HCT116 (cell line): ENCODE results near the gene FBXL7. TPM values are rescaled to one million over a fixed set of nuclear protein-coding genes. Genes with fewer than 3 reads are reported as not detected.

ENCODE experiments used
- ATAC-seq: fragments of 200-7000 bp; cut with Tn5 transposase; 2 replicates; pipeline ENCODE4 v1.9.1; 2020; ENCODE audit warnings: mild to moderate bottlenecking, moderate library complexity
- BruUV-seq: library from RNA; stranded (reverse); fragments of 400-500 nt; replicated peaks from 2 replicates; lab custom pipeline; 2021; lab: Mats Ljungman, UMichigan
- CTCF ChIA-PET: fragments of 300-600 bp; sonication (Branson Sonifier 250); formaldehyde crosslinking; loops from one replicate; lab custom pipeline; 2021; ENCODE audit warnings: antibody characterized with exemption; lab: Charles Lee
- POLR2A ChIA-PET: fragments of 300-600, 350-600 bp; sonication (Branson Sonifier 250); formaldehyde crosslinking; loops from one replicate; lab custom pipeline; 2021; ENCODE audit warnings: antibody characterized with exemption; lab: Charles Lee
- RAD21 ChIA-PET, 2 experiments: fragments of 300-600 bp; sonication (Branson Sonifier 250); formaldehyde crosslinking; loops; one replicate each; lab custom pipeline; 2023; ENCODE audit warnings: low total read pairs in 2 of 2; ENCODE audit not compliant: uncharacterized antibody in 2 of 2, unreplicated experiment in 2 of 2, low non-redundant PET in 1 of 2; lab: Charles Lee
- DNase-seq: peaks from one replicate; pipeline ENCODE4 v3.0.0-alpha.2; 2010; ENCODE audit warnings: low read depth, low spot score
- H2AFZ ChIP-seq: fragments of 200-600 bp; shearing (Covaris generic), sonication (generic); 2 replicates; pipeline ENCODE4 v1.6.1; 2017; ENCODE audit warnings: low read depth, mixed run types, mixed read lengths, antibody characterized with exemption, low read length; ENCODE audit not compliant: poor library complexity, severe bottlenecking
- H3K27ac ChIP-seq: 2 replicates; pipeline ENCODE4 v1.5.1; 2012; ENCODE audit warnings: low read depth, low read length
- H3K27me3 ChIP-seq: fragments of 200-600 bp; sonication (generic); 2 replicates; pipeline ENCODE4 v1.6.1; 2016; ENCODE audit warnings: mixed run types, low read length, mixed read lengths; ENCODE audit not compliant: insufficient read depth
- H3K36me3 ChIP-seq, 2 experiments: fragments of 200-500 bp in 1 of 2; fragments of 200-600 bp in 1 of 2; sonication (Bioruptor generic) in 1 of 2; sonication (generic) in 1 of 2; 2 replicates each; pipeline versions ENCODE4 v1.5.1 to v1.6.1; 2014 to 2016; ENCODE audit warnings: low read length in 2 of 2, inconsistent platforms in 1 of 2, mixed read lengths in 1 of 2, mixed run types in 1 of 2; ENCODE audit not compliant: insufficient read depth in 2 of 2, control insufficient read depth in 1 of 2
- H3K4me1 ChIP-seq, 2 experiments: fragments of 200-600 bp in 1 of 2; sonication (generic) in 1 of 2; 2 replicates each; pipeline versions ENCODE4 v1.5.1 to v1.6.1; 2012 to 2017; ENCODE audit warnings: low read length in 2 of 2, inconsistent platforms in 1 of 2, mild to moderate bottlenecking in 1 of 2, mixed read lengths in 1 of 2, mixed run types in 1 of 2, moderate library complexity in 1 of 2; ENCODE audit not compliant: insufficient read depth in 2 of 2, control insufficient read depth in 1 of 2
- H3K4me2 ChIP-seq: fragments of 200-600 bp; sonication (generic); 2 replicates; pipeline ENCODE4 v1.6.1; 2017; ENCODE audit warnings: mixed run types, low read length, mixed read lengths
- H3K4me3 ChIP-seq, 2 experiments: fragments of 200-600 bp in 1 of 2; sonication (generic) in 1 of 2; replicated peaks in 1 of 2; 2 replicates each; pipeline ENCODE4 v1.5.1; 2011 to 2016; ENCODE audit warnings: low read length in 2 of 2, control low read depth in 1 of 2, low read depth in 1 of 2, mild to moderate bottlenecking in 1 of 2, mixed read lengths in 1 of 2, mixed run types in 1 of 2
- H3K79me2 ChIP-seq: fragments of 200-600 bp; sonication (generic); 2 replicates; pipeline ENCODE4 v1.6.1; 2017; ENCODE audit warnings: mild to moderate bottlenecking, mixed run types, low read length, moderate library complexity, mixed read lengths; ENCODE audit not compliant: insufficient read depth
- H3K9ac ChIP-seq: fragments of 200-600 bp; sonication (generic); 2 replicates; pipeline ENCODE4 v1.6.1; 2016; ENCODE audit warnings: low read length, mixed read lengths
- H3K9me2 ChIP-seq: fragments of 200-600 bp; sonication (generic), shearing (Covaris generic); 2 replicates; pipeline ENCODE4 v1.6.1; 2017; ENCODE audit warnings: mixed run types, mild to moderate bottlenecking, moderate library complexity; ENCODE audit not compliant: insufficient read depth
- H3K9me3 ChIP-seq, 2 experiments: fragments of 200-500 bp in 1 of 2; fragments of 200-600 bp in 1 of 2; sonication (Bioruptor generic) in 1 of 2; sonication (generic) in 1 of 2; 2 replicates each; pipeline ENCODE4 v1.6.1; 2014 to 2017; ENCODE audit warnings: low read length in 2 of 2, mixed read lengths in 2 of 2, inconsistent platforms in 1 of 2, low read depth in 1 of 2, mild to moderate bottlenecking in 1 of 2, mixed run types in 1 of 2, moderate library complexity in 1 of 2; ENCODE audit not compliant: control insufficient read depth in 1 of 2, insufficient read depth in 1 of 2
- H4K20me1 ChIP-seq: fragments of 200-600 bp; sonication (generic), shearing (Covaris generic); 2 replicates; pipeline ENCODE4 v1.6.1; 2017; ENCODE audit warnings: mixed run types, mild to moderate bottlenecking, moderate library complexity; ENCODE audit not compliant: insufficient read depth
- CBX3 ChIP-seq: IDR thresholded peaks from 2 replicates; pipeline ENCODE4 v1.6.1; 2012; ENCODE audit warnings: low read depth
- EGR1 ChIP-seq: IDR thresholded peaks from 2 replicates; pipeline ENCODE4 v1.6.1; 2012; ENCODE audit warnings: low read depth
- ELF1 ChIP-seq: IDR thresholded peaks from 2 replicates; pipeline ENCODE4 v1.6.1; 2012; ENCODE audit warnings: low read depth, borderline replicate concordance
- EZH2 ChIP-seq: fragments of 200-600 bp; sonication (generic); IDR thresholded peaks from 2 replicates; pipeline ENCODE4 v1.6.1; 2017; ENCODE audit warnings: antibody characterized with exemption, mixed run types
- FOSL1 ChIP-seq: IDR thresholded peaks from 2 replicates; pipeline ENCODE4 v1.6.1; 2012; ENCODE audit warnings: low read depth
- JUND ChIP-seq: IDR thresholded peaks from 2 replicates; pipeline ENCODE4 v1.6.1; 2012
- POLR2A ChIP-seq: IDR thresholded peaks from 2 replicates; pipeline ENCODE4 v1.7.0; 2011; ENCODE audit warnings: borderline replicate concordance; ENCODE audit not compliant: insufficient read depth, insufficient read length; ENCODE audit errors: extremely low read depth
- POLR2AphosphoS5 ChIP-seq: IDR thresholded peaks from 2 replicates; pipeline ENCODE4 v1.6.1; 2011; ENCODE audit warnings: mild to moderate bottlenecking, low read depth, low read length, moderate library complexity
- RAD21 ChIP-seq: IDR thresholded peaks from 2 replicates; pipeline ENCODE4 v1.6.1; 2012; ENCODE audit warnings: low read depth, mild to moderate bottlenecking
- SIN3A ChIP-seq: IDR thresholded peaks from 2 replicates; pipeline ENCODE4 v1.6.1; 2012; ENCODE audit warnings: low read depth
- SRF ChIP-seq: IDR thresholded peaks from 2 replicates; pipeline ENCODE4 v1.6.1; 2012; ENCODE audit warnings: low read depth
- YY1 ChIP-seq: IDR thresholded peaks from 2 replicates; pipeline ENCODE4 v1.6.1; 2011; ENCODE audit warnings: low read length, low read depth, moderate library complexity, mild to moderate bottlenecking; ENCODE audit not compliant: insufficient replicate concordance; ENCODE audit errors: extremely low read depth
- intact Hi-C: fragments of 100-400 bp; cut with micrococcal nuclease; formaldehyde crosslinking; loops from 2 replicates; pipeline ENCODE4 v1.10.0; 2022
- total RNA-seq: library from RNA; stranded (reverse); gene quantifications from one replicate; pipeline ENCODE4 v1.2.1, GENCODE V29; 2021; ENCODE audit not compliant: unreplicated experiment
- TF ChIP-seq, protein P1 (sequence below): IDR thresholded peaks from 2 replicates; pipeline ENCODE4 v1.6.1; 2012
- TF ChIP-seq, protein P2 (sequence below): IDR thresholded peaks from 2 replicates; pipeline ENCODE4 v1.6.1; 2011; ENCODE audit warnings: mild to moderate bottlenecking, low read length, moderate library complexity; ENCODE audit not compliant: insufficient replicate concordance; ENCODE audit errors: extremely low read depth
- TF ChIP-seq, protein P3 (sequence below): IDR thresholded peaks from 2 replicates; pipeline ENCODE4 v1.6.1; 2012; ENCODE audit warnings: low read depth

The FBXL7 gene
- total RNA-seq, 1 experiment from 2014 or later: 0.05 TPM

DNA sequence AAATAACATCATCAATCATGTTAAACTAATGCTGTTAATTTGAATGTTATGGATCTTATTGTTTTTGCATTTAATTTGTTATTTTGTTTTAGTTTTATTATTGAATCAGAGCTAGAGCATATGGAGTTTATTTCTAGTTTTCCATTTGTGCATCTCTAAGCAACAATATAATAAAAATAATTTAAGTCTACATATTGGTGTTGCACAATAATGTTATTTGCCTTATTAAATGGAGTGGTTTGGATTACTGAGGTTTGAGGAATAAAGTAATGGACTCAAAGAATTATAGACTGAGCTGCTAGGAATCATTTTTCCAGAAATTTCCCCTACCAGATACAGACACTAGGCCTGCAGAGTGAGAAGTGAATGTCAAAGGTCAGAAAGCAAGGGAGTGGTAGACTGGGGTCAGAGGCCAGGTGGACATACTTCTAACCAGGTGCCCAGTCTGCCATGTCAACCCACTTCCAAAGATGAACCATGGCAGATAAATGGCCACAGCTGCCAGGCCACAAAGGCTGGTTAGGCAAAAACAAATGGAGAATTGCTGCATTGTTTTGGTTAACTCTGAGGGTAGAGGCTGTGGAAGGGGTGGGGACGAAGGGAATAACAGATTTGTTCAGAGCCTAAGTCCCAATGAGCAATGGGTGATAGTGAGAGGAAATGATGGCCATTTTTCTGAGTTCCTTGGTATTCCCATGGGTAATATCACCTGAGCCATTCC is 113.1 kb downstream of the FBXL7 start:
- H3K27me3 ChIP-seq: no peaks in the 10 kb centered on the region
- H3K4me2 ChIP-seq: no peak overlapping the region
- H2AFZ ChIP-seq: no peak overlapping the region
- H3K9me2 ChIP-seq: no peaks in the 10 kb centered on the region
- TF ChIP-seq SRF: no peak
- TF ChIP-seq, protein P1, sequence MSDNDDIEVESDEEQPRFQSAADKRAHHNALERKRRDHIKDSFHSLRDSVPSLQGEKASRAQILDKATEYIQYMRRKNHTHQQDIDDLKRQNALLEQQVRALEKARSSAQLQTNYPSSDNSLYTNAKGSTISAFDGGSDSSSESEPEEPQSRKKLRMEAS: no peak
- no peak for TF ChIP-seq RAD21
- TF ChIP-seq JUND: no peak
- TF ChIP-seq, protein P2, sequence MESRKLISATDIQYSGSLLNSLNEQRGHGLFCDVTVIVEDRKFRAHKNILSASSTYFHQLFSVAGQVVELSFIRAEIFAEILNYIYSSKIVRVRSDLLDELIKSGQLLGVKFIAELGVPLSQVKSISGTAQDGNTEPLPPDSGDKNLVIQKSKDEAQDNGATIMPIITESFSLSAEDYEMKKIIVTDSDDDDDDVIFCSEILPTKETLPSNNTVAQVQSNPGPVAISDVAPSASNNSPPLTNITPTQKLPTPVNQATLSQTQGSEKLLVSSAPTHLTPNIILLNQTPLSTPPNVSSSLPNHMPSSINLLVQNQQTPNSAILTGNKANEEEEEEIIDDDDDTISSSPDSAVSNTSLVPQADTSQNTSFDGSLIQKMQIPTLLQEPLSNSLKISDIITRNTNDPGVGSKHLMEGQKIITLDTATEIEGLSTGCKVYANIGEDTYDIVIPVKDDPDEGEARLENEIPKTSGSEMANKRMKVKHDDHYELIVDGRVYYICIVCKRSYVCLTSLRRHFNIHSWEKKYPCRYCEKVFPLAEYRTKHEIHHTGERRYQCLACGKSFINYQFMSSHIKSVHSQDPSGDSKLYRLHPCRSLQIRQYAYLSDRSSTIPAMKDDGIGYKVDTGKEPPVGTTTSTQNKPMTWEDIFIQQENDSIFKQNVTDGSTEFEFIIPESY: no peak
- TF ChIP-seq CBX3: no peak
- no peak for TF ChIP-seq EZH2
- no peak for TF ChIP-seq POLR2A
- TF ChIP-seq FOSL1: no peak
- TF ChIP-seq SIN3A: no peak
- no peak for TF ChIP-seq YY1
- no peak for TF ChIP-seq POLR2AphosphoS5
- TF ChIP-seq, protein P3, sequence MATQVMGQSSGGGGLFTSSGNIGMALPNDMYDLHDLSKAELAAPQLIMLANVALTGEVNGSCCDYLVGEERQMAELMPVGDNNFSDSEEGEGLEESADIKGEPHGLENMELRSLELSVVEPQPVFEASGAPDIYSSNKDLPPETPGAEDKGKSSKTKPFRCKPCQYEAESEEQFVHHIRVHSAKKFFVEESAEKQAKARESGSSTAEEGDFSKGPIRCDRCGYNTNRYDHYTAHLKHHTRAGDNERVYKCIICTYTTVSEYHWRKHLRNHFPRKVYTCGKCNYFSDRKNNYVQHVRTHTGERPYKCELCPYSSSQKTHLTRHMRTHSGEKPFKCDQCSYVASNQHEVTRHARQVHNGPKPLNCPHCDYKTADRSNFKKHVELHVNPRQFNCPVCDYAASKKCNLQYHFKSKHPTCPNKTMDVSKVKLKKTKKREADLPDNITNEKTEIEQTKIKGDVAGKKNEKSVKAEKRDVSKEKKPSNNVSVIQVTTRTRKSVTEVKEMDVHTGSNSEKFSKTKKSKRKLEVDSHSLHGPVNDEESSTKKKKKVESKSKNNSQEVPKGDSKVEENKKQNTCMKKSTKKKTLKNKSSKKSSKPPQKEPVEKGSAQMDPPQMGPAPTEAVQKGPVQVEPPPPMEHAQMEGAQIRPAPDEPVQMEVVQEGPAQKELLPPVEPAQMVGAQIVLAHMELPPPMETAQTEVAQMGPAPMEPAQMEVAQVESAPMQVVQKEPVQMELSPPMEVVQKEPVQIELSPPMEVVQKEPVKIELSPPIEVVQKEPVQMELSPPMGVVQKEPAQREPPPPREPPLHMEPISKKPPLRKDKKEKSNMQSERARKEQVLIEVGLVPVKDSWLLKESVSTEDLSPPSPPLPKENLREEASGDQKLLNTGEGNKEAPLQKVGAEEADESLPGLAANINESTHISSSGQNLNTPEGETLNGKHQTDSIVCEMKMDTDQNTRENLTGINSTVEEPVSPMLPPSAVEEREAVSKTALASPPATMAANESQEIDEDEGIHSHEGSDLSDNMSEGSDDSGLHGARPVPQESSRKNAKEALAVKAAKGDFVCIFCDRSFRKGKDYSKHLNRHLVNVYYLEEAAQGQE: no peak
- TF ChIP-seq ELF1: no peak
- TF ChIP-seq EGR1: no peak
- H3K4me3 ChIP-seq: no peak overlapping the region
- H4K20me1 ChIP-seq: no peaks in the 10 kb centered on the region
- ChIA-PET CTCF (no interaction called here), RAD21 (no interaction called here), POLR2A (no interaction called here)
- ATAC-seq (no peak), DNase-seq (no peak)
- H3K9me3 ChIP-seq: peaks cover 13 to 22% of the 10 kb centered on the region in 2 experiments; a peak in 2 of 4 replicates
- H3K9ac ChIP-seq: no peak overlapping the region
- H3K27ac ChIP-seq: no peak overlapping the region
- no TSS peak for BruUV-seq
- no peaks in the 10 kb centered on the region for H3K79me2 ChIP-seq
- intact Hi-C loops: no loop called here
- no peaks in the 10 kb centered on the region for H3K4me1 ChIP-seq
- no peaks in the 10 kb centered on the region for H3K36me3 ChIP-seq
